Gastrocnemius medialis (tissue), 4 donors: ENCODE data around the gene SCRN3.

Experiments used
- CTCF ChIP-seq, 5 experiments: fragments of 450-650 bp in 3 of 5; fragments of 200-600 bp in 2 of 5; sonication (generic) in 2 of 5; IDR thresholded peaks in 4 of 5; conservative IDR thresholded peaks in 1 of 5; 1 replicate in 4 of 5; 2 replicates in 1 of 5; pipeline ENCODE4 v1.5.1; 2016 to 2019; ENCODE audit warnings: antibody characterized with exemption in 5 of 5, mild to moderate bottlenecking in 3 of 5, moderate library complexity in 3 of 5
- POLR2A ChIP-seq, 2 donors: fragments of 450-650 bp; IDR thresholded peaks; one replicate each; pipeline ENCODE4 v1.6.1; 2017; ENCODE audit warnings: antibody characterized with exemption in 2 of 2, mild to moderate bottlenecking in 2 of 2, moderate library complexity in 2 of 2

- no peak for TF ChIP-seq CTCF (IDR thresholded peaks at IDR 0.05 in 4 of 5, conservative IDR thresholded peaks at IDR 0.05 in 1 of 5)
- TF ChIP-seq POLR2A (IDR thresholded peaks at IDR 0.05) = no peak
These were observed 2.2 kb downstream of the SCRN3 start for GRCh38 chr2:174397773-174398172.
